K562 (cell line): ENCODE results near the gene NFATC1. TPM values are rescaled to one million over a fixed set of nuclear protein-coding genes. Genes with fewer than 3 reads are reported as not detected.

Experiments
- ATAC-seq: fragments of 200-7000 bp; cut with Tn5 transposase; 3 replicates; pipeline ENCODE4 v1.9.1; 2020; ENCODE audit warnings: moderate library complexity
- BruUV-seq: library from RNA; stranded (reverse); fragments of 400-500 nt; replicated peaks from 2 replicates; lab custom pipeline; 2021; lab: Mats Ljungman, UMichigan
- CTCF ChIA-PET: fragments of 300-600 bp; formaldehyde crosslinking; extraction: SDS; loops from one replicate; lab custom pipeline; 2021; ENCODE audit warnings: low intra/inter-chr PET ratio; lab: Yijun Ruan, JAX
- POLR2A ChIA-PET: fragments of 300-600, 350-650 bp; sonication (Branson Sonifier 250); formaldehyde crosslinking; extraction: SDS; loops from one replicate; lab custom pipeline; 2021; ENCODE audit warnings: antibody characterized with exemption, inconsistent platforms; lab: Yijun Ruan, JAX
- DNase-seq, 4 experiments: peaks; one replicate each; pipeline versions ENCODE4 v3.0.0 to v3.0.0-alpha.2; 2011 to 2018; ENCODE audit warnings: low spot score in 3 of 4, mixed read lengths in 3 of 4; ENCODE audit errors: extremely low read depth in 1 of 4
- FAIRE-seq: peaks from 2 replicates; lab custom pipeline; 2011; peaks lifted over from hg19 to GRCh38; lab: Jason Lieb, UNC
- H2AFZ ChIP-seq: 2 replicates; pipeline ENCODE4 v1.6.0; 2011; ENCODE audit warnings: low read depth, low read length, control low read depth, inconsistent platforms
- H3K27ac ChIP-seq: fragments of 200-600 bp; 3 replicates; pipeline ENCODE4 v1.8.0; 2011; ENCODE audit warnings: low read depth, mild to moderate bottlenecking, control low read depth, inconsistent platforms, low read length, moderate library complexity, mixed read lengths; ENCODE audit errors: extremely low read depth
- H3K27me3 ChIP-seq, 2 experiments: fragments of 300-600 bp in 1 of 2; 2 replicates in 1 of 2; 3 replicates in 1 of 2; pipeline versions ENCODE4 v1.6.0 to v1.8.0; 2011; ENCODE audit warnings: inconsistent platforms in 2 of 2, low read length in 2 of 2, mild to moderate bottlenecking in 1 of 2, mixed read lengths in 1 of 2, moderate library complexity in 1 of 2; ENCODE audit not compliant: control insufficient read depth in 2 of 2, insufficient read depth in 2 of 2
- H3K36me3 ChIP-seq: fragments of 300-600 bp; 3 replicates; pipeline ENCODE4 v1.8.0; 2011; ENCODE audit warnings: mild to moderate bottlenecking, low read length, inconsistent platforms; ENCODE audit not compliant: control insufficient read depth, insufficient read depth
- H3K4me1 ChIP-seq, 2 experiments: fragments of 200-600 bp in 1 of 2; replicated peaks in 1 of 2; 2 replicates in 1 of 2; 3 replicates in 1 of 2; pipeline versions ENCODE4 v1.5.1 to v1.8.0; 2011; ENCODE audit warnings: inconsistent platforms in 2 of 2, low read length in 2 of 2, mild to moderate bottlenecking in 1 of 2, mixed read lengths in 1 of 2, moderate library complexity in 1 of 2; ENCODE audit not compliant: control insufficient read depth in 2 of 2, insufficient read depth in 2 of 2
- H3K4me2 ChIP-seq: 2 replicates; pipeline ENCODE4 v1.6.1; 2011; ENCODE audit warnings: low read length, control low read depth, inconsistent platforms, mixed read lengths; ENCODE audit not compliant: insufficient read depth
- H3K4me3 ChIP-seq: fragments of 200-600 bp; sonication (generic), shearing (Covaris generic); 2 replicates; pipeline ENCODE4 v1.5.1; 2016; ENCODE audit warnings: control low read depth, inconsistent platforms
- H3K79me2 ChIP-seq: fragments of 200-600 bp; 3 replicates; pipeline ENCODE4 v1.8.0; 2011; ENCODE audit warnings: low read length, inconsistent platforms; ENCODE audit not compliant: control insufficient read depth, insufficient read depth
- H3K9ac ChIP-seq, 2 experiments: 2 replicates each; pipeline versions ENCODE4 v1.6.0 to v1.6.1; 2011; ENCODE audit warnings: low read depth in 2 of 2, low read length in 2 of 2, control low read depth in 1 of 2, inconsistent platforms in 1 of 2, mild to moderate bottlenecking in 1 of 2, mixed read lengths in 1 of 2; ENCODE audit not compliant: insufficient read depth in 1 of 2
- H3K9me1 ChIP-seq: one replicate; pipeline ENCODE4 v1.6.0; 2011; ENCODE audit warnings: inconsistent platforms, mild to moderate bottlenecking, low read length, moderate library complexity; ENCODE audit not compliant: control insufficient read depth, insufficient read depth
- H3K9me3 ChIP-seq: replicated peaks from 2 replicates; pipeline ENCODE4 v1.5.1; 2011; ENCODE audit warnings: low read depth, low read length, inconsistent platforms; ENCODE audit not compliant: control insufficient read depth, insufficient read depth
- H4K20me1 ChIP-seq: replicated peaks from 2 replicates; pipeline ENCODE4 v1.6.1; 2011; ENCODE audit warnings: low read length, inconsistent platforms, mixed read lengths; ENCODE audit not compliant: control insufficient read depth, insufficient read depth
- CHD1 ChIP-seq: fragments of 200-600 bp; sonication (generic); IDR thresholded peaks from one replicate; pipeline ENCODE4 v1.6.1; 2012; ENCODE audit warnings: mild to moderate bottlenecking, moderate library complexity, low read length, inconsistent platforms
- HDGF ChIP-seq: fragments of 450-650 bp; IDR thresholded peaks from 2 replicates; pipeline ENCODE4 v1.6.1; 2016
- MCM5 ChIP-seq: fragments of 450-650 bp; IDR thresholded peaks from 2 replicates; pipeline ENCODE4 v1.6.1; 2016; ENCODE audit warnings: low read depth
- MECOM ChIP-seq: fragments of 250-450 bp; sonication (Bioruptor Pico); IDR thresholded peaks from 2 replicates; pipeline ENCODE4 v1.8.0; 2022; ENCODE audit warnings: inconsistent platforms
- MYNN ChIP-seq, 2 experiments: sonication (generic); formaldehyde crosslinking in 1 of 2; IDR thresholded peaks; 2 replicates each; pipeline versions ENCODE4 v1.5.0 to v1.6.1; 2016 to 2020; ENCODE audit warnings: antibody characterized with exemption in 1 of 2, missing genetic modification reagents in 1 of 2
- SLC30A9 ChIP-seq: fragments of 250-450 bp; sonication (Bioruptor Pico); IDR thresholded peaks from 2 replicates; pipeline ENCODE4 v1.8.0; 2022; ENCODE audit warnings: mild to moderate bottlenecking, moderate library complexity
- ZC3H4 ChIP-seq: sonication (generic); formaldehyde crosslinking; IDR thresholded peaks from 2 replicates; pipeline ENCODE4 v1.9.0; 2021; ENCODE audit warnings: missing genetic modification reagents, borderline replicate concordance
- ZFP30 ChIP-seq: fragments of 250-450 bp; sonication (Bioruptor Pico); IDR thresholded peaks from 2 replicates; pipeline ENCODE4 v1.8.0; 2022; ENCODE audit warnings: moderate library complexity, mild to moderate bottlenecking, inconsistent platforms, borderline replicate concordance
- ZNF316 ChIP-seq: fragments of 450-650 bp; IDR thresholded peaks from 2 replicates; pipeline ENCODE4 v1.6.1; 2016
- ZNF589 ChIP-seq: fragments of 200-800 bp; sonication (Bioruptor generic); IDR thresholded peaks from 2 replicates; pipeline ENCODE4 v1.6.1; 2016; ENCODE audit warnings: low read depth, missing genetic modification characterization, missing compliant biosample characterization
- WGBS: fragments of 100-300 bp; shearing (Covaris generic); methylation state at CpG from one replicate; pipeline ENCODE4 v1.1.6; 2016; ENCODE audit warnings: low coverage, mixed read lengths; ENCODE audit not compliant: insufficient coverage; ENCODE audit errors: missing lambda C conversion rate; 5-methylcytosine and 5-hydroxymethylcytosine counted together
- in situ Hi-C: fragments of 300-500 bp; cut with MboI; formaldehyde crosslinking; loops from 4 replicates; pipeline ENCODE4 v1.15.0; 2018; ENCODE audit warnings: inconsistent platforms, mixed read lengths
- intact Hi-C: fragments of 100-400 bp; cut with micrococcal nuclease; formaldehyde crosslinking; loops from 2 replicates; pipeline ENCODE4 v1.14.2; 2022
- polyA plus RNA-seq, 8 experiments: library from polyadenylated mRNA; depleted of rRNA in 4 of 8; stranded (reverse) in 5 of 8; unstranded in 3 of 8; fragments of >200 nt; fragmentation: Nextera tagmentation in 2 of 8; fragmentation: Illumina TruSeq in 1 of 8; extraction: Ambion mirVana in 2 of 8; extraction: Trizol in 1 of 8; gene quantifications; 2 replicates each; pipeline versions ENCODE4 v1.2.1 to v1.2.3, GENCODE V29; 2011 to 2014; ENCODE audit warnings: inconsistent platforms in 1 of 8, missing spikeins in 1 of 8
- total RNA-seq, 7 experiments: library from RNA; depleted of rRNA in 6 of 7; stranded (reverse); fragments of >200 nt in 6 of 7; fragmentation: Illumina TruSeq in 2 of 7; extraction: Trizol in 2 of 7; gene quantifications; 2 replicates each; pipeline versions ENCODE4 v1.2.1 to v1.2.3, GENCODE V29; 2011 to 2021; ENCODE audit warnings: low replicate concordance in 1 of 7

Gene NFATC1
- total and polyA plus RNA-seq, 9 of the 15 experiments (the other 6 are each of a cell fraction or from before 2014, with no cell fraction given): 1.1 to 16.4 (median 2.5) TPM

DNA sequence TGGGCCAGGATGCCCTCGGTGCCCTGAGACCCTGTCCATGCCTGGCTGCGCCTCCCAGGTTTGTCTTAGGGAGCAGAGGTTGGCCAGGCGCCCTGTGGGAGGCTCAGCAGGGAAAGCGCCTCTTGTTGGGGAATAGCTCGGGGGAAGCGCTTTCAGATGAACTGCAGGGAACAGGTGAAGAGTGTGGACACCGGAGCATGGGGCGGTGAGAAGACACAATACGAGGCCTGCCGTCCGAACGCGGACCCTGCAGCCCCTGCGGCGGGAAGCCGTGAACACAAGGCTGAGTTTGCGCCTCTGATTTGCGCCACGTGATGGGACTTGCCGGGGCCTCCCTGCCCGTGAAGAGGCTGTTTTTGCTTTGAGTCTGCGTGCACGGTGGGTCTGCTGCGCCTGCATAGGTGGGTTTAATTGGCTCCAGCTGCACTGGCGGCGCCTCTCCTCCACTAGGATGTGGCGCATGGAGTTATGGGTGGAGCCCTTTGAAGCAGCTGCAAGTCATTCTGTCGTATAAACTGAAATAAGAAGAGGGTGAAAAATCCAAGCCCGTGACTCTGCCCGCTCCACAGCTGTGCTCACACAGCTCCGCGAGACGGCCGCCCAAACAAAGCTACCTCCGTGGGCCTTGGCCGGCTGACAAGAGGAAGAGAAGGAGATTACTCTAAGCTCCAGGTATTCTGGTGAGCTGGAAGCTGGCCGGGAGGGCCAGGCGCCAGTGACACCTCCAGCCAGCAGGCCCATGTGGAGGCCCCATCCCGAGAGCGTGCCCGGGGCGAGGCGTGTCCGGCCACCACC lies 180.4 kb downstream of the NFATC1 start (continued):
- TF ChIP-seq CHD1 (no peak), ZNF589 (no peak), MYNN (IDR thresholded peaks at IDR 0.05) (no peak), MYNN (CRISPR knock-in tag; IDR thresholded peaks at IDR 0.05) (no peak), MCM5 (no peak), ZC3H4 (CRISPR knock-in tag) (no peak), SLC30A9 (no peak)

DNA sequence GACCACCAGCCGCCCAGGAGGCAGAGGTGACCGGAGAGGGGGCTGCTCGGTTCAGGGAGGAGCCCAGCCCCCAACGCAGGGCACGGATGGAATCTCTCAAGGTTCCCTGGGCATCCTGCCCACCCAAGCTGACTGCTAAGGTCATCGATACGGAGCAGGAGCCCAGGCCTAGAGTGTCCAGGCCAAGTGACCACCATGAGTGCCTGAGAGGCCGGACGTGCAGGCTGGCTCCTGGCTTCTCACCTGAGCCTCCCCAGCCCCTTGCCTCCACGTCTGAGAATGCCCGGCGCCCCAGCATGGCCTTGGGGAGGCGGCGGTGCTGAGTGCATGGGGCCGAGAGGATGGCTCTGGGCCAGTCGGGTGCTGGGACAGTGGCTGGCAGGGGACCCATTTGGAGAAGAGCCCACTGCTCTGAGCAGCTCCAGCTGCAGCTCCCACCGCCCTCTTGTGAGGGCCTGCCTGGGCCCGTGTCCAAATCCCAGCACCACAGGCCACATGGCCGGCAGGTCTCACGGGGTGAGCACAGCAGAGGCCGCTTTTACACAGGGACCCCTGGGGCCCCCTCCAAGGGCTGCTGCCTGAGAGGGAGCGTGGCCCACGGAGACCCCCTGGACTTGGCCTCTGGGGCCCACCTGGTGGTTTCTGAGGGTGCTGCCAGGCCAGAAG lies 181.1 kb downstream of the NFATC1 start:
- ATAC-seq (no peak), DNase-seq (no peak), FAIRE-seq (no peak)
- Histone ChIP-seq H3K9ac (no peak overlapping the region), H4K20me1 (no peaks in the 10 kb centered on the region), H3K4me2 (no peak overlapping the region), H2AFZ (no peak overlapping the region), H3K4me1 (peaks cover 0 to 22% of the 10 kb centered on the region in 2 experiments; a peak in 3 of 5 replicates), H3K9me1 (no peaks in the 10 kb centered on the region), H3K4me3 (no peak overlapping the region), H3K27ac (no peak overlapping the region), H3K27me3 (peaks cover 9 to 55% of the 10 kb centered on the region in 2 experiments; a peak in 4 of 5 replicates), H3K9me3 (peaks cover 3% of the 10 kb centered on the region), H3K79me2 (no peaks in the 10 kb centered on the region), H3K36me3 (no peaks in the 10 kb centered on the region)
- in situ Hi-C loops: no loop called here
- no peak for TF ChIP-seq HDGF
- TF ChIP-seq MECOM (CRISPR knock-in tag): no peak
- TF ChIP-seq ZFP30 (CRISPR knock-in tag): no peak
- TF ChIP-seq ZNF316: no peak
- no TSS peak for BruUV-seq
- intact Hi-C loops: no loop called here
- ChIA-PET CTCF (no interaction called here), POLR2A (no interaction called here)
- WGBS: 39% methylated on average over 10 of the region's 23 CpGs
